HG03432 (cell line): ENCODE data around the gene SHISA9.

Experiments used
- ATAC-seq: cut with Tn5 transposase; IDR thresholded peaks from one replicate; pipeline ENCODE4 v1.9.1; 2021; ENCODE audit warnings: mild to moderate bottlenecking, moderate library complexity; ENCODE audit not compliant: unreplicated experiment

Gene SHISA9

DNA sequence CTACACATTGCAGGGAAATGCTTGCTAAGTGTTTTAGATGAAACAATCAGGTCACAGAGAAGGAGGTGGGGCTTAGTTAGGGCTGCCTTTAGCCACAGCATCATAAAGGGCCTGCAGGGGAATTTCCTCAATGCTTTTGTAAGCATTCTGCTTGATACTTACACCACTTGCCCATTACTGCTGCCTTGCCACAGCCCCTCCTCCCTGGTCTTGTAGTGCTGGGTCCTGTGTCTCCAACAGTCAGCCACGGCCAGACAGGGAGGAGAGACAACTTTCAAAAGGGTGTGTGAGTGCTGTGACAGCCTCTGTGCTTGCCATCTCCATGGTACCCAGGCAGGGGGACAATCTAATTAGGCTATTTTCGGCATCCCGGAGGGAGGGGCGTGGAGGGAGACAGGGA, 111.2 kb downstream of the SHISA9 start:
- ATAC-seq, result no peak

DNA sequence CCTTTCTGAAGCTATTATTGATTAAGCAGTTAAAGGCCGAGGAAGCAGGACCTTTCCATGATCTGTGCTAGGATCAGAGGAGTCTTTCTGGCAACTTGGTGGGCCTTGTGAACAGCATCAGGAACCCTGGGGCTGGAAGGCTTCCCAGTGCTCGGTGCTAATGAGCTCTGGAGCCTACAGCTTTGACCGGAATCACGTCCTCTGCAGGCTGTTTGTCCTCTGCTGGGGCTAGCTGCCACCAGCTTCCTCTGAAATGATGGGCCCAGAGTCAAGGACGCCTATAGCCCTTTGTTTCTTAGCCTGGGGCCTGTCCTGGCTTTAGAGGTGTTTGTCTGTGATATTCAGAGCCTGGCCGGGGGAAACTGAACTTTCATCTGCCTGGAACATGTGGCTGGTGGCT, 111.6 kb downstream of the SHISA9 start:
- ATAC-seq, result no peak

DNA sequence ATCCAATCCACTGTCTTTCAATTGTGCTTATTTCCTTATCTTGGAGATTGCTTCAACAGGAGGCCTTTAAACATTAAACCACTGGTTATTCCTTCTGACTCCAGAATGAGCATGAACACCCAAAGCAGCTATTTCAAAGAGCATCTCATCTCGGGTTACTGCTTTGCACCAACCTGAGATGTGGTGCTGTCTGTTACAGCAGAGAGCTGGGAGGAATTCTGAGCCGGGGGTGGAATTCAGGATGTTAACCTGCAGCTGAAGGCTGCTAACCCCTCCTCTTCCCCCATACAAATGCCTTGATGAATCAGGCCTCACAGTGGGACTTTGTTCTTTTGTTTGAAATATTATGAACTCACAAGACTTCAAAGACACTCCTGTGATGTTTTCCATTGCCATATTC, 113.1 kb downstream of the SHISA9 start:
- ATAC-seq, result no peak

DNA sequence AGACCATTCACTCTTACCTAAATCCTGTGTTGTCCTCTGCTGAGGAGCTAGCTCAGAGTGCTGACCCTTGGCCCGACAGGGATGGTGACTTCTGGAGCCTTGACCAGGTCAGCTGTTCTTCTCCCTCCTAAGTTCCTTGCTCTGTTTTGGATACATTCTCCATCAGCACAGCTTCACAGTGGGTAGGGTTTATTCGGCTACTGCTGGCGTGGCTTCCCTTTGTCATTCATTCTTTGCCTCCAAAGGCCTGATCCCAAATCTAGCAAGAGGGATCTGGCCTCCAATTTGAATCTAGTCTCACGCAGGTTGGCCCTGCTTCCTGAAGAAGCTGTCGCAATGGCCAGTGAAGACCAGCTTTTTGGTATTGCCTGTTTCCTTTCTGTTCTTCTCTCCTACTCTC, 116.6 kb downstream of the SHISA9 start:
- ATAC-seq, result no peak

GRCh38 chr16:13021996-13022395, 120.6 kb downstream of the SHISA9 start:
- ATAC-seq, result no peak

GRCh38 chr16:13029786-13030185, 128.4 kb downstream of the SHISA9 start:
- ATAC-seq, result no peak

GRCh38 chr16:13030769-13031168, 129.4 kb downstream of the SHISA9 start:
- ATAC-seq, result no peak

GRCh38 chr16:13032911-13033310, 131.5 kb downstream of the SHISA9 start:
- no peak for ATAC-seq

- no peak for ATAC-seq
Observed at GRCh38 chr16:13036600-13036999, 135.2 kb downstream of the SHISA9 start.

DNA sequence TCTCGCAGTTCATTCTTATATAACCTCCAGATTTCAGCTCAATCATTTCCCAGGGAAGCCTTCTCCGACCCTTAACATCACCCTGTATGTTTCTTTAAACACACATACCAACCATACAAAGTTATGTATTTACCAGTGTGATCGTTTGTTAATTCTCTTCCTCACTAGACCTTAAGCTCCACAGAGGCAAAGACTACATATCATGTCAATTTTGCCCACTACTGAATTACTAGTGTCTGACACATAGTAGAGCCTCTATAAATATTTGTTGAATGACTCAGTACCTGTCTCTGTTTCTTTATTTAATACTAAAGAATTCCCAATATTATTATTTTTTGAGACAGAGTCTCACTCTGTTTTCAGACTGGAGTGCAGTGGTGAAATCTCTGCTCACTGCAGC, 137.2 kb downstream of the SHISA9 start:
- no peak for ATAC-seq

DNA sequence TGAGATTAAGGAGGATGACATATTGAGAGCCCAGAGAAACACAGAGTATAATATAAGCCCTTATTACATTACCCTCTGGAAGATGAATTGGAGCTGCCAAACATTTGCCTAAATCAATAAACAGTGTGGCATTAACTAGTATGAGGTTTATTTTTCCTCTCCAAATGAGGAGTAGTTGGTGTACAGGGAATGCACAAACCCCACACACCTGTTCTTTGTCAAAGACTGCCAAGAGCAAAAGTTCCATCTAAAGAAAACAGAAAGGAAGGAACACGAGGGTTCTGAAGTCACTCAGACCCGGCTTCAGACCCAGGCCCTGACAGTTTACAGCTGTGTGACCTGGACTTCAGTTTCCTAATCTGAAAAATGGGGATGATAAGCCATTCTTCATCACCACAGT, 138.1 kb downstream of the SHISA9 start:
- no peak for ATAC-seq

DNA sequence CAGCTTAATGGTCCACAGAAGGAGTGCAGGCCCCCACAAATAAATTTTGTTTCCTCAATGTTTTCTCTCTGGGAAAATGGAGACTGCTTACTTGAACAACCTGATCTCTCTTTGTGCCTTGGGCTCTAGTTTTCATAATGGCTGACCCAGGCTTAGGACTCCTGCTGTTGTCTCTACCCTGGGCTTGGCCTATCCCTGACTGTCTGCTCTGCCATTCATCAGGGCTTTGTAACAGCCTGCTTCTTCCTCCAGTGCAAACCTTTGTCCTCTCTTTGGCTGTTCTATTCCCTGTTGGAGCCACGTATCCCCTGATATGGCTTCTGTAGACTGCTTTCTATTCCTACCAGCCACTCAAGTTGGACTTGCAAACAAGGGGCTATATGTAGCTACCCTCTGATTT, 139.8 kb downstream of the SHISA9 start:
- ATAC-seq, result no peak

DNA sequence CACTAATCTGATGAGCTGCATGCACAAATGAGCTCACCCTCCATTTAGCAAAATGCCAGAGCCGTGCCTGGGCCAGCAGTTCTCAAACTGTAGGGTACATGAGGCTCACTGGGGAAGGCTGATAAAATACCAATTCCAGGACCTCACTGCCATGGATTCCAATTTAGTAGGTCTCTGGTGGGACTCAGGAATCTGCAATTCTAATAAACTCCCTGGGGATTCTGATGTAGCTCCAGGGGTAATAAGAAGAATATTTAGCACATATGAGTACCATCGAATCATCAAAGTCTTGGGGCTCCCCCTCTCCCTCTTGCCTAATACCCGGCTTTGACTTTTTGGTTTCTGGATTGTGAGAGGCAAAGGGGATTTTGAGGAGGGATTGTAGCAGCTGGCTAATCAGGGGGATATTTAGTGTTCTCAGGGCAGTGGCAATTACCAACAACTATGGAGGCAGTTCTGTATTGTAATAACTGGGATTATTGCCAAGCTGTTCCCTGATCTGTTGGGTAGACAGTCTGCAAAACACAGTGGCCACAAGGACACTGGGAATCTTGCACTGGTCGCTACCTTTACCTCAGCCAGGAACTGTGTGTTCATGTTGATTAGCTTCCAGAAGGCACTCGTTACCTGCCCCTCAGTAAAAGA, 140.4 kb downstream of the SHISA9 start:
- ATAC-seq, result no peak

- no peak for ATAC-seq
Observed at GRCh38 chr16:13042291-13042685, 140.9 kb downstream of the SHISA9 start.

DNA sequence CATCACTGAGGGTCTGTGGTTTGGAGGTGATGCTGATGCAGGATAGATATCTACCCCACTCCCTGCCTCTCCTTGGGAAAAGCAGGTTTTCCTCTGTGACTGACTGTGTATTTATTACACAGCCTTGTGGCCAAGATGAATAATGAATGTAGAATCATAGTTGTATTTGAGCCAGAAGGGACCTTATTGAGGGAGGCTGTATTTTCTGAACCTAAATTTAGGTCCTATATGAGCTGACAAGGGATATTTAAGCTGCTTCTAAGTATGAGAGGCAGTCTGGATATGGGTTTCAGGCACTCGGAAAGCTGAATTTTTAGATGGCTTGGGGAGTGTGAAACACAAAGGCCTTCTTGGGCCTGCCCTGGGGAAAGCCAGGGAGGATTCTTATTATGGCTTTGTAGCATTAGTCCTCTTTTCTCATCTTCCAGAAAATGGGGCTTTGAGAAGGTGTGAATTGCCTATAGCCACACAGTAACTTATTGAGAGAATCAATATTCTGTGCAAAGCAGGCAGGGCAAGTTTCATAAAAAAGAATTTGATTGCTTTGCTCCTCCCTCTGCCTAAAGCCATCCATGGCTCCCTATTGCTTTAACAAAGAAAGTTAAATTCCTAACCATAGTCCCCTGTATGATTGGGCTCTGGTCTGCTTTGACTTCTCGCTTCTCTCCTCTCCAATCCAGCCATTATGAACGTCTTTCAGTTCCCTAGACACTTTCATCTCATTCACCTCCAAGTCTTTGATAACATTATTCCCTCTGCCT, 144.8 kb downstream of the SHISA9 start:
- no peak for ATAC-seq

- ATAC-seq, result no peak
Observed at GRCh38 chr16:13047276-13047675, 145.9 kb downstream of the SHISA9 start.

DNA sequence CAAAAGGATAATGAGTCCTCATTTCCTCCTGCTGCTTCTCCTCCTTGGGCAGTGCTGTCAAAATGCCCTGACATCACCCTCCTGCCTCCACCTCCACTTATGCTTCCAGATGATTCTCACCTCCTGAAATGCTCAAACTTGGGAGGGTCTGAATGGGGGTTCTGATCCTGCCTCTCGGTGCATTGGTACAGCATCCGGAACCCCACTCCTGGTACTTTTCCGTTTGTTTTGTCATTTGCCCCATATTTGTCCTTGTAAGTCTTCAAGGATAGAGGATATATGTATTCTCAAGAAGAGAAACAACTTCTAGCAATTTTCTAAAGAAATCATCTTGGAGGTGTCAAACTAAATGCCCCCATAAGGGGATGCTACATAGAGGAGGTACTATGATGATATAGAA, 148.3 kb downstream of the SHISA9 start:
- no peak for ATAC-seq

GRCh38 chr16:13052431-13052830, 151.0 kb downstream of the SHISA9 start:
- ATAC-seq, result no peak

DNA sequence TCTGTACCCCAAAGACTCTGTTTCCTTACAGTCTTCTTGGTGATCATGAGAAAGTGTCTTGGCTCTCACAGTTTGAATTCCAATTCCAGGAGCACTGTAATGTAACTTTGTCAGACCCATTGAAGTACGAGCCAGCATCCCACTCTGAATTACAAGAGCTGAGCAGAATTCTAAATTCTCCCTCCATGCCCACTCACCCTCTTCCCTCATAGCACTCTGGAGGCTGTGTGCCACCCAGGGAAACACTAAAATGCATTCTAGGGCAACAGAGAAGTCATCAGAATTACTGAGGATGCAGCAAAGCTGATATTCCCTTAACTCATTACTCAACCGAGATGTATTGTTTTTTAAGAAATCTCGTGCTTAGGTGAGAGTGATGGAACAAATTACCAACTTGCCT, 154.1 kb downstream of the SHISA9 start:
- no peak for ATAC-seq

DNA sequence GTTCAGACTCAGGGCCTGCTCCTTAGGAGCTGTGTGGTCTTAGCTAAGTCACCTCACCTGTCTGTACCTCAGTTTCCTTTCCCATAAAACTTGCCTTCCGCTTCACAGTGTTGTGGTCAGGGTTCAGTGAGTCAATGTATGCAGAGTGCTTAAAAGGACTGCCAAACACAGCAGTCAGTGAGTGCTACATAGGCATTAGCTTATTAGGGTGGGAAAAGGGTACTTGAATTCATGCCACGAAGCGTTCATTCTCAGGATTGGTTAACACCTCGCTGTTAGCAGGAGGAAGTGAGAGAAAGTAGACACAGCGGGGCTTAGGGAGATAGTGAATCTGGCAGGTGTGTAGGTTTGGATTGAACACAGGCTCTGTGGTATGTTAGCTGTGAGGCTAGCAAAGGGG, 155.2 kb downstream of the SHISA9 start:
- no peak for ATAC-seq

DNA sequence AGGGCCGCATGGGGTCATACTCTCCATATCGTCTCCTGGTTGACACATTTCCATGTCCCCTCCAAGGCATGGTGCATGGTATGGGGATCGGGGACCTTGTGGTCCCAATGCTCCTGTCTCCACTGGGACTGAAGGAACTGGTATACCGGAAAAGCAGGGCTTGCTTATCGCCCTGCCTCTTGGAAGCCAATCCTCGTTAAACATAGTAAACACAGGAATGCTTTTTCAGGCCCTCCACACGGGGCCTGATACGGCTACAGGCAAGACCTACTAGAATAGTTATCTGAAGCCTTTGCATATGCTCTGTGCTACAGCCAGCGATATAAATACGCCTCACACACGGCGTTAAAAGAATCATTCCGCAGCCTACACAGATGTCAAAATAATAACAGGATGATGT, 159.5 kb downstream of the SHISA9 start:
- no peak for ATAC-seq

- ATAC-seq, result no peak
Observed at GRCh38 chr16:13061691-13062090, 160.3 kb downstream of the SHISA9 start.

- ATAC-seq, result no peak
Observed at GRCh38 chr16:13062219-13062618, 160.8 kb downstream of the SHISA9 start.
